ENCODE data around the gene TMEM33. TPM values are rescaled to one million over a fixed set of nuclear protein-coding genes. Genes with fewer than 3 reads are reported as not detected.

TMEM33 gene
- total RNA-seq, 1 experiment from 2014 or later: 70.3 TPM

DNA sequence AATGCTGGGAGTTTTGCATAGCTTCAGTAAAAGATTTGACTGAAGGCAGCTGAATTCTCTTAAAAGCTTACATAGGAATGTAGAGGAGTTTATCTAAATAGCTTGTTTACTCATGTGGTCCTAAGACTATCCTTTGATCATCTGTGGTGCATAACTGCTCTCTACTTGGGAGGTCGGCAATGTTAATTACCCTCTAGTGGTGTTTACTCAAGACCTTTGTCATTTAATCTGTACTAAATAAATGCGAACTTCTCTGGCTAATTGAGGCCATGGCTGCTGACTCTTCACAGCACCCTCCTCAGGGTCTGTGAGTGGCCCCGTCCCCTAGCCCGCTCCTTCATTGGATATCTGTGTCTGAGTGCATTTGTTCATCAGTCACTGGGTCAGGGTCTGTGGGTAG lies 13.8 kb upstream of the TMEM33 start:
- no TSS peak for BruUV-seq (replicated peaks)
- Histone ChIP-seq H3K9ac (ENCODE audit: low read length) (no peak overlapping the region), H3K4me3 (ENCODE audit: low read length) (no peak overlapping the region), H4K20me1 (ENCODE audit: low read length) (no peaks in the 10 kb centered on the region), H3K9me3 (ENCODE audit: low read length) (no peaks in the 10 kb centered on the region), H3K27ac (ENCODE audit: low read length) (no peak overlapping the region), H3K27me3 (ENCODE audit: low read length) (no peaks in the 10 kb centered on the region), H2AFZ (ENCODE audit: low read length) (no peak overlapping the region), H3K4me2 (ENCODE audit: low read length) (no peak overlapping the region), H3K79me2 (ENCODE audit: low read length) (no peaks in the 10 kb centered on the region), H3F3A (ENCODE audit: low read length, unreplicated experiment) (no peaks in the 10 kb centered on the region), H3K36me3 (ENCODE audit: low read depth, low read length) (no peaks in the 10 kb centered on the region), H3K4me1 (ENCODE audit: insufficient read depth, low read length) (no peaks in the 10 kb centered on the region), H3K9me2 (replicated peaks; ENCODE audit: low read length) (no peaks in the 10 kb centered on the region)
- TF ChIP-seq EZH2 (IDR thresholded peaks at IDR 0.05; ENCODE audit: low read length, unreplicated experiment): no peak
- TF ChIP-seq, protein P1, sequence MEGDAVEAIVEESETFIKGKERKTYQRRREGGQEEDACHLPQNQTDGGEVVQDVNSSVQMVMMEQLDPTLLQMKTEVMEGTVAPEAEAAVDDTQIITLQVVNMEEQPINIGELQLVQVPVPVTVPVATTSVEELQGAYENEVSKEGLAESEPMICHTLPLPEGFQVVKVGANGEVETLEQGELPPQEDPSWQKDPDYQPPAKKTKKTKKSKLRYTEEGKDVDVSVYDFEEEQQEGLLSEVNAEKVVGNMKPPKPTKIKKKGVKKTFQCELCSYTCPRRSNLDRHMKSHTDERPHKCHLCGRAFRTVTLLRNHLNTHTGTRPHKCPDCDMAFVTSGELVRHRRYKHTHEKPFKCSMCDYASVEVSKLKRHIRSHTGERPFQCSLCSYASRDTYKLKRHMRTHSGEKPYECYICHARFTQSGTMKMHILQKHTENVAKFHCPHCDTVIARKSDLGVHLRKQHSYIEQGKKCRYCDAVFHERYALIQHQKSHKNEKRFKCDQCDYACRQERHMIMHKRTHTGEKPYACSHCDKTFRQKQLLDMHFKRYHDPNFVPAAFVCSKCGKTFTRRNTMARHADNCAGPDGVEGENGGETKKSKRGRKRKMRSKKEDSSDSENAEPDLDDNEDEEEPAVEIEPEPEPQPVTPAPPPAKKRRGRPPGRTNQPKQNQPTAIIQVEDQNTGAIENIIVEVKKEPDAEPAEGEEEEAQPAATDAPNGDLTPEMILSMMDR (conservative IDR thresholded peaks at IDR 0.05; ENCODE audit: low read depth, low read length): no peak
- TF ChIP-seq EZH2phosphoT487 (IDR thresholded peaks at IDR 0.05; ENCODE audit: borderline replicate concordance, low read length): no peak
- no peak for ATAC-seq
- intact Hi-C loops (cut with micrococcal nuclease): no loop called here
- DNase-seq: no peak
- ChIA-PET POLR2A (ENCODE audit: unreplicated experiment) (no interaction called here), CTCF (no interaction called here)

GRCh38 chr4:41927796-41928499 lies 7.3 kb upstream of the TMEM33 start:
- Histone ChIP-seq H3K9me2 (replicated peaks; ENCODE audit: low read length) (no peaks in the 10 kb centered on the region), H2AFZ (ENCODE audit: low read length) (no peak overlapping the region), H3K9me3 (ENCODE audit: low read length) (no peaks in the 10 kb centered on the region), H3K4me3 (ENCODE audit: low read length) (no peak overlapping the region), H3K4me1 (ENCODE audit: insufficient read depth, low read length) (no peaks in the 10 kb centered on the region), H3K4me2 (ENCODE audit: low read length) (no peak overlapping the region), H3F3A (ENCODE audit: low read length, unreplicated experiment) (no peaks in the 10 kb centered on the region), H3K27me3 (ENCODE audit: low read length) (no peaks in the 10 kb centered on the region), H3K79me2 (ENCODE audit: low read length) (no peaks in the 10 kb centered on the region), H3K9ac (ENCODE audit: low read length) (no peak overlapping the region), H4K20me1 (ENCODE audit: low read length) (no peaks in the 10 kb centered on the region), H3K36me3 (ENCODE audit: low read depth, low read length) (no peaks in the 10 kb centered on the region), H3K27ac (ENCODE audit: low read length) (no peak overlapping the region)
- intact Hi-C loops (cut with micrococcal nuclease): no loop called here
- ChIA-PET POLR2A (ENCODE audit: unreplicated experiment) (no interaction called here), CTCF (no interaction called here)
- ATAC-seq (no peak), DNase-seq (no peak)
- TF ChIP-seq, protein P1 (conservative IDR thresholded peaks at IDR 0.05; ENCODE audit: low read depth, low read length): no peak
- no peak for TF ChIP-seq EZH2phosphoT487 (IDR thresholded peaks at IDR 0.05; ENCODE audit: borderline replicate concordance, low read length)
- TF ChIP-seq EZH2 (IDR thresholded peaks at IDR 0.05; ENCODE audit: low read length, unreplicated experiment): no peak
- BruUV-seq (replicated peaks): no TSS peak

- H3K36me3 ChIP-seq (ENCODE audit: low read depth, low read length): no peaks in the 10 kb centered on the region
- H3K9me3 ChIP-seq (ENCODE audit: low read length): no peaks in the 10 kb centered on the region
- H3K4me2 ChIP-seq (ENCODE audit: low read length): no peak overlapping the region
- H3K79me2 ChIP-seq (ENCODE audit: low read length): peaks cover 3% of the 10 kb centered on the region
- TF ChIP-seq, protein P1 (conservative IDR thresholded peaks at IDR 0.05; ENCODE audit: low read depth, low read length): no peak
- no peak for TF ChIP-seq EZH2 (IDR thresholded peaks at IDR 0.05; ENCODE audit: low read length, unreplicated experiment)
- no peaks in the 10 kb centered on the region for H3F3A ChIP-seq (ENCODE audit: low read length, unreplicated experiment)
- H2AFZ ChIP-seq (ENCODE audit: low read length): no peak overlapping the region
- CTCF ChIA-PET: no interaction called here
- H3K27ac ChIP-seq (ENCODE audit: low read length): no peak overlapping the region
- no peak for ATAC-seq
- BruUV-seq (replicated peaks): no TSS peak
- POLR2A ChIA-PET (ENCODE audit: unreplicated experiment): no interaction called here
- DNase-seq: no peak
- no peak overlapping the region for H3K9ac ChIP-seq (ENCODE audit: low read length)
- H3K4me3 ChIP-seq (ENCODE audit: low read length): no peak overlapping the region
- H3K9me2 ChIP-seq (replicated peaks; ENCODE audit: low read length): no peaks in the 10 kb centered on the region
- H3K4me1 ChIP-seq (ENCODE audit: insufficient read depth, low read length): peaks cover 6% of the 10 kb centered on the region; the same call in 1 of the 2 replicates
- intact Hi-C loops (cut with micrococcal nuclease): no loop called here
- no peaks in the 10 kb centered on the region for H4K20me1 ChIP-seq (ENCODE audit: low read length)
- H3K27me3 ChIP-seq (ENCODE audit: low read length): no peaks in the 10 kb centered on the region
Observed at GRCh38 chr4:41930139-41930831, 4.9 kb upstream of the TMEM33 start.

Data from PC-3 (cell line).